Mammary epithelial cell (primary cell): Measurements from ENCODE around the gene TMCC2.

Experiments used
- CTCF ChIP-seq, 2 donors: IDR thresholded peaks in 1 of 2; conservative IDR thresholded peaks in 1 of 2; 2 replicates each; pipeline ENCODE4 v1.5.1; 2011 to 2012; ENCODE audit warnings: inconsistent platforms in 2 of 2, low read length in 2 of 2, mild to moderate bottlenecking in 2 of 2, control low read depth in 1 of 2, low read depth in 1 of 2; ENCODE audit not compliant: insufficient read depth in 1 of 2; ENCODE audit errors: extremely low read depth in 1 of 2
- EZH2 ChIP-seq: IDR thresholded peaks from 2 replicates; pipeline ENCODE4 v1.6.1; 2012; ENCODE audit warnings: low read length, inconsistent platforms, borderline replicate concordance

DNA sequence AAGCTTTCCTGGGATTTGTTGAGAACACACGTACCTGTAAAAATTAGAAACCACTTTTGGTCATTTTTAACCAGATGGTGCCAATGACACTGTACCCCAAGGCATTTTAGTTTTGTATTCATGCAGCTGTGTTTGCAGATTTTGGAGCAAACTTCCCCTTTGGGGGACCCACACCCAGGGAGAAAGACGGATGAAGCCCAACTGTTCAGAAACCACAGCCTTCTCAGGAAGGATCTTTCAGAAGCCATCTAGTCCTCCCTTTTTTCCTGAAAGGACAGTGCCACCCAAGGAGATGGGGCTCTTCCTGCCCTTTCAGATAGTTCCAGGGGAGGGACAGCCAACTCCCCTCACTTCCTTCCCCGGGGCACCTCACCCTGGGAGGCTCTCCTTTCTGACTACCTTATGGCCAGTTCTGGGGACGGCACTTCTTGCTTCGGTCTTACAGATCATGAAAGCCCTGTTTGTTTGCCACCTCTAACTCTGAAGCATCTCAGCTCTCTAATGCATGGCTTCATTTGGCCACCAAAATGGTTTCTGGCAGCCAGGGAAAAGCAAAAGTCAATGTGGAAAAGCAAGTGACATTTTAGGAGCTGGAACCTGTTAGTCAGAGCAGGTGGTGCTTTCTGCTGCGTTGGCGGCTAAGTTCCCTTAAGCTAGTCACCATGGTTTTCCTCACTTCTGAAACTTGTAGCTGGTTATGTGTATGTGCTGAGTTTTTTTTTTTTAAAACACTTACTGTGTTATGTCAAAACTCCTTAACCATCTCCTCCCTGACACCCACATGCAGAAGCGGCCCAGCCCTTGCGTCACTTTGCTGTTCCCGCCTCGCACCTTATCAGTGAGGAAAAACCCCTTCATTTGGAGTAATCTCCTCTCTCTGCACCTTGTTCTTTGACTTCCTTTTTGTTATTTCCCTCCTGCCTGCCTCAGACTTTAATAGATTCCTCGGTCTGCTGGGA lies 10.1 kb downstream of the TMCC2 start:
- TF ChIP-seq EZH2 = no peak
- no peak for TF ChIP-seq CTCF (conservative IDR thresholded peaks at IDR 0.05 in 1 of 2, IDR thresholded peaks at IDR 0.05 in 1 of 2; ENCODE audit: extremely low read depth in 1 of 2, insufficient read depth in 1 of 2, low read depth in 1 of 2, low read length in 2 of 2)
